Forelimb muscle (tissue), 1 donor: ENCODE results near the gene TERB2. TPM values are rescaled to one million over a fixed set of nuclear protein-coding genes. Genes with fewer than 3 reads are reported as not detected.
"Not testable (repeated sequence)": the region's sequence is repeated elsewhere in the genome, so short reads cannot be mapped to it uniquely, and the experiment has no call there.

ENCODE experiments used
- DNase-seq: peaks from one replicate; pipeline ENCODE4 v3.0.0-alpha.2; 2013; ENCODE audit warnings: low read depth
- polyA plus RNA-seq: library from polyadenylated mRNA; unstranded; fragments of 120-200 nt; gene quantifications from one replicate; pipeline ENCODE4 v1.2.1, GENCODE V29; 2013; ENCODE audit not compliant: insufficient read length

The TERB2 gene, protein sequence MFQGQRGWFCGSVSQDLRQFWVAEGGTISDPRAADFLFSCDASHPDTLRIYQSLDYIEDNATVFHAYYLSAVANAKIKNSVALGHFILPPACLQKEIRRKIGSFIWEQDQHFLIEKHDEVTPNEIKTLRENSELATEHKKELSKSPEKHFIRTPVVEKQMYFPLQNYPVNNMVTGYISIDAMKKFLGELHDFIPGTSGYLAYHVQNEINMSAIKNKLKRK
- polyA plus RNA-seq: not detected

DNA sequence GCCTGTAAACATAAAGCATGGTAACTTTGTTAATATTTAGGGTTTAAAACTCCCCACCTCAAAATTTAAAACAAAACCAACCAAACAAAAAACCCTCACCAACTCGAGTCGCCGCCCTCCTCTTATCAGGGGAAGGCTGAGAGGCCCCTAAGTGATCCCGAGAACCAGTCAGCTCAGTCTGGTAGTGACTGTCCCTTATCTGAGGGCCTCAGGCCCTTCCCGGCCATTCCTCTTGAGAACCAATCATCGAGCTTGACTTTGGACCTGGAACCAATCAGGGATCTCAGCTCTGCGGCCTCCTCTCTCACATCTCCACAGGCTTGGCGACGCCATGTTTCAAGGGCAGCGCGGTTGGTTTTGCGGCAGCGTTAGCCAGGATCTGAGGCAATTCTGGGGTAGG, at the start of gene TERB2:
Gene TERB2 (plus strand): TSS at position 300 of the 400 bp plus-strand sequence. CDS start 32 bp downstream, at position 332.
- DNase-seq: no peak

GRCh38 chr15:44909423-44909822, 47.1 kb upstream of the TERB2 start:
- no peak for DNase-seq

DNA sequence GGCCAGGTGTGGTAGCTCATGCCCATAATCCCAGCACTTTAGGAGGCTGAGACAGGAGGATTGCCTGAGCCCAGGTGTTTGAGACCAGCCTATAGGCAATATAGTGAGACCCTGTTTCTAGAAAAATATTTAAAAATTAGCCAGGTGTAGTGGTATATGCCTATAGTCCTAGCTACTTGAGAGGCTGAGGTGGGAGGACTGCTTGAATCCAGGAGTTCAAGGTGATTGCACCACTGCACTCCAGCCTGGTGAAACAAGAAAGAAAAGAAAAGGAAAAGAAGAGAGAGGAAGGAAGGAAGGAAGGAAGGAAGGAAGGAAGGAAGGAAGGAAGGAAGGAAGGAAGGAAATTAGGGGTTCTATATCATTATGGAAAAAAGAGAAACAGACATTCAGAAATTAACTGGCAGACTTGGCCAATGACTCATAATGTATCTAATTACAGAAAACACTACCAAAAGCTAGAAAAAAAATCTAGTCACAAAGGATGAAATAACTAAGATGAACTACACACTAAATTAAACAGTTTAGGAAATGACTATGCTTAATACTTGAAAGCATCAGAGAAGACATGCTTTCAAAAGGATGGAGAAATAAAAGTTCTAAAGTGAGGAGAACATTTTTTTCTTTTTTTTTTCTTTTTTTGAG, 45.4 kb upstream of the TERB2 start:
- DNase-seq: no peak

DNA sequence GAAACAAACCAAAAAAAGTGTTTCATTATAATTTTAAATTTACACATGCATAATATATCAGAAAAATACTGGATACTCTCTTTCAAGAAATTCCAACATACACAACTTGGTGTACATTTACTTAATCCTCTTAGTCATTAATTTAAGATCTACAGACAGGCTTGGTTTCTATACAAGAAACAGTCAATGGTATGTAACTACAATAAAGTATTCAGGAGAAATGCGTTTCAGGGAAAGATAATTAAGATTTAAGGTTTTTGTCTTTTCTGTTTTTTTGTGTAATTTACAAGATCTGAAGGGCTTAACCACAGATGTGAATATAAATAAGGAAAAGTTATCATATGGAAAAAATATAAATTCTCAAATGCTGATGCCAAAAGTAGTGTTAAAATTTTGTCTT, 44.3 kb upstream of the TERB2 start:
- not testable (repeated sequence) for DNase-seq

DNA sequence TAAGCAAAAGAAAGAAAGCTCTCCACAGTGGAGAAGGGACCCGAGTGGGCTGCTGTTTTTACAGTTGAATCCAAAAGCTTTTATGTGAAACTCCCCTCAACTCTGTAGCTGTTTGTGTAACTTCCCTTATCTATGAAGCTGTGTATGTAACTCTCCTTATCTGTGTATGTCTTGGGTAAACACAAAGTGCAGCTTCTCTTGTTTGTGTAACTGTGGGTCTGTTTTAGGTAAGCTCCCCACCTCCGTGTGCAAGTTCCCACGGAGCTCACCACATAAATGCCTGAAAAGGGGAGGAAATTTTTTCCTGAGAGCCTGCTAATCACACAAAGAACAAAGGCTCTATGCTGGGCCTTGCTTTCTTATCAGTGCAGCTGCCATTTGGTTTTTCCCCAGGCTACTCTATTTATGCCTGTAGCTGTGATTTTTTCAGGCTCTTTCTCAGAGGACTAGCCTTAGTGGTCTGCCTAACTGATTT, 43.5 kb upstream of the TERB2 start:
- not testable (repeated sequence) for DNase-seq

DNA sequence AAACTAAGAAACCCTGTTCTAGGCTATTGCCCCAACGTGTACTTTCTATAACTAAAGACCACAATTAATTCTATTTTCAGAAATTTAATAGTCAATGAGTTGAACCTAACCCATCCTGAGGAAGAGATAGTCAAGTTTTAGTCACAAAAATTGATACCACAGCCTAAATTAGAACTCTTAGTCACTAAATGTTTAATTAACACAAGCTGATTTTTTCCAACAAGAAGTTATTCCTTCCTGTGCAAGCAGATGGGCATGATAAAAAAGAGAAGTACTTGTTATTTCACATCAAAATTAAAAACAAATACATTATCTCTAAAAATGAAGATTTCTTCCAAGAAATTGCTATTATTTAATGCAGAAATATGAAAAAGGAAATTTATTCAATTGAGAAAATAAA, 38.4 kb upstream of the TERB2 start:
- no peak for DNase-seq

GRCh38 chr15:44928658-44929057, 27.8 kb upstream of the TERB2 start:
- not testable (repeated sequence) for DNase-seq

DNA sequence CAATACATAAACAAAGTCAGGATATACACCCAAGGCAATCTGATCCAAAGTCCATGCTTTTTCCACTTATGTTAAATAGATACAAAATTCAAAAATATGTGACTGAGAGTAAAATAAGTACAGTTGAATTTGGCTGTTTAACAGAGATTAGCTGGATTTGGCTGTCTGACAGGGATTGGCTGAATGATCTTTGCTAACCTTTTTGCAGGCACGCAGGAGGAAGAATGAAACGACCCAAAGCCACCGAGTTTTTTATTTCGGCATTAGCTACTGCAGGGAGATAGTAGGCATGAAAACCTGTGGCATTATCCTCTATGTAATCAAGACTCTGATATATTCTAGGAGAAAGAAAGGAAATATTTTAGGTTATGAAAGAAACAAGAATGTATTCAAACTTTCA, 26.2 kb upstream of the TERB2 start:
- not testable (repeated sequence) for DNase-seq

DNA sequence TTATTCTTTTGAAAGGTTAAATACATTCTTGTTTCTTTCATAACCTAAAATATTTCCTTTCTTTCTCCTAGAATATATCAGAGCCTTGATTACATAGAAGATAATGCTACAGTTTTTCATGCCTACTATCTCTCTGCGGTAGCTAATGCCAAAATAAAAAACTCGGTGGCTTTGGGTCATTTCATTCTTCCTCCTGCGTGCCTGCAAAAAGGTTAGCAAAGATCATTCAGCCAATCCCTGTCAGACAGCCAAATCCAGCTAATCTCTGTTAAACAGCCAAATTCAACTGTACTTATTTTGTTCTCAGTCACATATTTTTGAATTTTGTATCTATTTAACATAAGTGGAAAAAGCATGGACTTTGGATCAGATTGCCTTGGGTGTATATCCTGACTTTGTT, 1.8 kb downstream of the TERB2 start:
- not testable (repeated sequence) for DNase-seq

GRCh38 chr15:44968475-44968874, 12.0 kb downstream of the TERB2 start:
- no peak for DNase-seq

DNA sequence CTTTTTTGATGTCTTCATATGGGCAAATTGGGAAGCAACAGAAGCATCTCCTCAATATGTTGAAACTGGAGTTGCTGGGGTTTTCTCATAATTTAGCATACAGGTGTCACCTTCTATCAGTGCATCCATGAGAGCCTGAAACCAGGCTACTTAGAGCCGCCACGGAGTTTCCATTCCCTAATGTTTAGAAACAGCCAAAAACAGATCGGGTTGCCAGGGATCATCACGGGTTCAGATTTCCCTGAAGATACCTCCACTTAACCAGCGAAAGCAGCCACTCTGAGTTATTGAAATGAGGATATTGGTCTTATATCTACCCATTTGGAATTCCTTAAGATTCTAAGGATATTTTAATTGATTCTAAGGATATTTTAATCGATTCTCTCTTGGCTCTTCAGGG, 14.5 kb downstream of the TERB2 start:
- no peak for DNase-seq

DNA sequence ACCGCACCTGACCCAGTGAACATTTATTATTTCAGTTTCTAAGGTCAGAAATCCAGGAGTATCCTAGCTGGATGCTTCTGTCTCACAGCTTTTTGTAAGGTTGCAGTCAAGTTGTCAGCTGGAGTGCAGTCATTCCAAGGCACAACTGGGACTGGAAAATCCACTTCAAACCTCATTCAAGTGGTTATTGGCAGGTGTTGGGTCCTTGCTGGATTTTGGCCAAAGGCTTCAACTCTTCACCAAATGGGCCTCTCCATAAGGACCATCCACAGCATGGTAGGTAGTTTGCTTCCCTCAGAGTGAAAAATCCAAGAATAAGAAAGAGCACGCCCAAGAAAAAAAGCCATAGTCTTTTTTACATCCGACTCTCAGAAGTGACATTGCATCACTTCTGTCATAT, 19.7 kb downstream of the TERB2 start:
- not testable (repeated sequence) for DNase-seq

DNA sequence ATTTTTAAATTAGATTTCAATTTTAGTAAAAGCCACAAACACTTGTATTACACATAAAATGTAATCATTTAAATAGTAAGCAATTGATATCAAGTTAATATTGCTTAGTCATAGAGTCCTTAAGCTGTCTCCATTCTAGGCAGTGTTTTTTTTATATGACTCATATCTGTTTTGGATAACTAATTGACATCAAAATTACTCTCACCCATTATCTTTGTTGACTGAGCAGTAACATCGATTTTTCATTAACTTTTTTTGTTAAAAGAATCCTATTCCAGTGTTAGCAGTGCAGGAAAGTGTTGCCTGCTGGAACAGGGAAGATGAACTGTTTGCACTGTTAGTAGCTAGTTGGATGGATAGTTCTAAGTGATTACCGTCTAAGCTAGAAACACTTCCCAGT, 21.3 kb downstream of the TERB2 start:
- not testable (repeated sequence) for DNase-seq

DNA sequence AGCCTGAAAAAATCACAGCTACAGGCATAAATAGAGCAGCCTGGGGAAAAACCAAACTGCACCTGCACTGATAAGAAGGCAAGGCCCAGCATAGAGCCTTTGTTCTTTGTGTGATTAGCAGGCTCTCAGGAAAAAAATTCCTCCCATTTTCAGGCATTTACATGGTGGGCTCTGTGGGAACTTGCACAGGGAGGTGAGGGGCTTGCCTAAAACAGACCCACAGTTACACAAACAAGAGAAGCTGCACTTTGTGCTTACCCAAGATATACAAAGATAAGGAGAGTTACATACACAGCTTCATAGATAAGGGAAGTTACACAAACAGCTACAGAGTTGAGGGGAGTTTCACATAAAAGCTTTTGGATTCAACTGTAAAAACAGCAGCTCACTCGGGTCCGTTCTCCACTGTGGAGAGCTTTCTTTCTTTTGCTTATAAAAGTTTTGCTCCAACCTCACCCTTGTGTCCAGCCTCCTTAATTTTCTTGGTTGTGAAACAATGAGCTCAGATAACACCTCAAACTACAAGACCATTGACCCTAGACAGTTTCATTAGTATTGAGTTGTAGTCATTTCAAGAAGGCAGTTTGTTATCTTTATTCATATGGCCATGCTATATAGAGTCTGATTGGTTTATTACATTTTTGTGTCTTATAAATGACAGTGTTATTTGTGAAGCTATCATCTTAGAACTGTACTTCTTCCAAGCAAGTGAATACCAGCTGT, 23.3 kb downstream of the TERB2 start:
- DNase-seq: not testable (repeated sequence)

- not testable (repeated sequence) for DNase-seq
These were observed 27.7 kb downstream of the TERB2 start for GRCh38 chr15:44984144-44984543.

DNA sequence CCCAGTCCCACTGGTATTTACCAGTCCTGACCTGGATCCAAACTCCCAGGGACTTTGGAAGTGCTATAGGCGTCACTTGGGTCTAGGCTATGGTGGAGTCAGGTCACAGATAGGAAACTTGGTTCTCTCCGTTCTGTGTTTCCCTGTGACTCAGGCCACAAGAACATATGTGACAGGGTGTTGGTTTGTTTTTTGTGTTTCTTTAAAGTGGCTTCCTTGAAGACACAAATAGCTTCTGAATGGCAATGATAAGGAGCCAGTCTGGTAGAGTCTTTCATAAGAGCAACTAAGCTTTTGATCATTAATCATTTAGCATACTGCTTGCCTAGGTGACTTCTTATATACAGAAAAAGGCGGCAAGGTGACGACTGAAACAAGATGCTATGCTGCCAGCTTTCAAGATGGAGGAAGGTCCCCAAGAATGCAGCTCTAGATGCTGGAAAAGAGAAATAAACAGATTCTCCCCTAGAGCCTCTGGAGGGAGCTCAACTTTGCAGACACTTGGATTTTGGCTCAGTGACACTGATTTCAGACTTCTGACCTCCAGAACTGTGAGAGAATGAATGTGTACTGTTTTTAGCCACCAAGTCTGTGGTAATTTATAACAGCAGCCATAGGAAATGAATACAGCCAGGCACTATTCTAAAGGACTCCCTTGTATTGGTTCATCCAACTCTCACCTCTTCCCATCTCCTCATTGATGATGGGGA, 30.0 kb downstream of the TERB2 start:
- not testable (repeated sequence) for DNase-seq

- not testable (repeated sequence) for DNase-seq
These were observed 31.2 kb downstream of the TERB2 start for GRCh38 chr15:44987711-44988110.

DNA sequence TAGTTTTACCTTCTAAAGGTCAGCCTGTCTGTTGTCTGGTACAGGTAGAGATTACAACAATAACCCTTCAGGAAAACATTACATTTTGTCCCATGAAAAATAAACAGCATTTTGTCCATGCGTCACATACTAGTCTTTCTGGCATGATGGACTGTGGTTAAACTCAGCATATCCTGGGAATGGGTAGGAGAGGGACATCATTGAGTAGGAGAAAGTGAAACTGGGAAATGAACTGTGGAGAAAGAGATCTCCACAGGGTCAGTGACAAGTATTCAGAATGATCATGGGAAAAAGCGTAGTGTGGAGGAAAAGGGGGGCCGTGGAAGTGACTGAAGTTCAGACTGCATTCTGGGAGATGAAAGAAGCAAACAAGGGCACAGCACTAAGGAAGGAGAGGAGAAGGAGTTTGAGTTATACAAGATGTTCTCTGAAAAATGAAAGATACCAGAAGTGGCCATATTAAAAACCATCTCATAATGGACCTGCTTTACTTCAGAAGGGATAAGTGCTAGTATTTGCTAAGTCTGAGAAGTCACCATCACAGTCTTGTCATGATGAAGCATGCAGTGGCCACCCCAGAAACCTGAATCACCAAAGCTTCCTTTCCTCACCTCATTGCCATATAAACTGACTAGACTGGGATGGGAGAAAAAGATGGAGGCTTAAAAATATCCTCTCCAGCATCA, 31.8 kb downstream of the TERB2 start:
- DNase-seq: not testable (repeated sequence)

DNA sequence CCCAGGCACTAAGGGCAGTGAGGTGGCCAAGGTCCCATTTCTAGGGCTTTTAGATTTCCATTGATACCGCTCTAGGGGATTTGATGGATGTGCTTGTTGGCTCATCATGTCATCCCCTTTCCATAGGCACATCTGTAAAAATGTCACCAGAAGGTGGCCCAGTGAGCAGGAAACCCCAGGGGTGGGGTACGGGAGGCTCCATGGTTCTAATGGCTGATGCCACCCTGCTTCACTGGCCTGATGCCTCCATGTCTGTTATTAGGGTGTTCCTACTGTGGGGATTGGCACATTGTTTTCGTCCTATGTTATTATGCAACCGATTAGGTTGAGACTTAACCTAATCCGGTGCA, 32.4 kb downstream of the TERB2 start:
- not testable (repeated sequence) for DNase-seq

- not testable (repeated sequence) for DNase-seq
These were observed 41.1 kb downstream of the TERB2 start for GRCh38 chr15:44997632-44998031.

DNA sequence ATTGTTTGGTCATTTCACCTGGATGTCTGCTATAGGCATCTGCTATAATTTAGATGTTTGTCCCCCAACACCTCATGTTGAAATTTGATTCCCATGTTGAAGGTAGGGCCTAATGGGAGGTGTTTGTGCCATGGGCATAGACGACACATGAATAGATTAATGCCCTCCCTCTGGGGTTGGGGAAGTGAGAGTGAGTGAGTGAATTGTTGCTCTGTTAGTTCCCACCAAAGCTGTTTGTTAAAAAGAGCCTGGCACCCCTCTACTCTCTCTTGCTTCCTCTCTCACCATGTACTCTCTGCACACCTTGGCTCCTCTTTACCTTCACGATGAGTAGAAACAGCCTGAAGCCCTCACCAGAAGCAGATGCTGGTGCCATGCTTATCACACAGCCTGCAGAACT, 42.6 kb downstream of the TERB2 start:
- DNase-seq: no peak
